SK-MEL-5 (cell line): ENCODE measurements around the gene C2CD2. TPM values are rescaled to one million over a fixed set of nuclear protein-coding genes. Genes with fewer than 3 reads are reported as not detected.

Source experiments
- small RNA-seq, 2 experiments: library from RNA; depleted of rRNA; stranded (forward); fragments of <200 nt; gene quantifications; one replicate each; pipeline ENCODE3, GENCODE V24; 2014
- total RNA-seq: library from RNA; depleted of rRNA; stranded (reverse); fragments of >200 nt; shearing (Covaris generic); gene quantifications from 2 replicates; pipeline ENCODE4 v1.2.3, GENCODE V29; 2014; rRNA removed

Gene C2CD2
- total RNA-seq, 1 experiment from 2014 or later, result 0.42 TPM

Small RNA genes within 50 kb of the gene (small RNA-seq; reads per million reads assigned to genes)
- 0 reads per million in 2 experiments for gene RF00334

Other genes starting within 250 kb of the C2CD2 start
- gene RIPK4, start 187.0 kb downstream of the C2CD2 start, total RNA-seq, result 22.8 and 25.8 TPM in 2 replicates
- gene PRDM15, start 74.7 kb downstream of the C2CD2 start, total RNA-seq, result 3.6 and 4.2 TPM in 2 replicates
- gene ZBTB21, start 56.3 kb upstream of the C2CD2 start, total RNA-seq, result 6.2 TPM in 2 replicates
- not detected in 2 replicates for gene UMODL1, start 117.3 kb upstream of the C2CD2 start, total RNA-seq